ENCODE results near the gene CDK5RAP2. TPM values are rescaled to one million over a fixed set of nuclear protein-coding genes. Genes with fewer than 3 reads are reported as not detected.

Gene CDK5RAP2
- total RNA-seq, 6 experiments from 2014 or later: 25.9 to 61.6 (median 34.7) TPM

- H3K36me3 ChIP-seq: no peaks in the 10 kb centered on the region
- DNase-seq: no peak
- no peaks in the 10 kb centered on the region for H3K4me1 ChIP-seq
- no peaks in the 10 kb centered on the region for H3K9me3 ChIP-seq
- H3K27me3 ChIP-seq: no peaks in the 10 kb centered on the region
- no peak for ATAC-seq
- 67% methylated on average over 3 of the region's 4 CpGs for WGBS (ENCODE audit: insufficient coverage, low coverage, low lambda C conversion rate, missing lambda C conversion rate)
- no peak for TF ChIP-seq CTCF (IDR thresholded peaks at IDR 0.05)
- no peak for TF ChIP-seq POLR2A (IDR thresholded peaks at IDR 0.05)
- H3K27ac ChIP-seq: no peak overlapping the region
- no peak overlapping the region for H3K4me3 ChIP-seq
- intact Hi-C loops (cut with DNase I): no loop called here
These were observed 219.5 kb downstream of the CDK5RAP2 start for GRCh38 chr9:120360510-120360909.

DNA sequence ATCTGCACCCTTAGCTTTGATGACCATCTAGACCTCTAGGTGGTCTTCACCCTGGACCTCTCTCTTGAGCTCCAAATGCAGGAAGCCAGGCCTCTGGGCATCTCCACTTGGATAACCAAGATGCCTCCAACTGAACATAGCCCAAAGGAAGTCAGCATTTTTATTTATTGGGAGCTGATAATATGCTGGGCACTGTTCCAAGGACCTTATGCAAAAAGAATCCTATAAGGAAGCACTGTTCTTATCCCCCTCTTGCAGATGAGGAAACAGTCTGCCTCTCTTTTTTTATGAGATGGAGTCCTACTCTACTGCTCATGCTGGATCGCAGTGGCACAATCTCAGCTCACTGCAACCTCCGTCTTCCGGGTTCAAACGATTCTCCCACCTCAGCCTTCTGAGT is 219.9 kb downstream of the CDK5RAP2 start:
- no peaks in the 10 kb centered on the region for H3K9me3 ChIP-seq
- ATAC-seq (no peak), DNase-seq (no peak)
- intact Hi-C loops (cut with DNase I): no loop called here
- no peak for TF ChIP-seq POLR2A (IDR thresholded peaks at IDR 0.05)
- no peak for TF ChIP-seq CTCF (IDR thresholded peaks at IDR 0.05)
- WGBS (ENCODE audit: insufficient coverage, low coverage, low lambda C conversion rate, missing lambda C conversion rate): 71% methylated on average over 4 of the region's 4 CpGs
- H3K4me1 ChIP-seq: no peaks in the 10 kb centered on the region
- H3K27me3 ChIP-seq: no peaks in the 10 kb centered on the region
- no peak overlapping the region for H3K4me3 ChIP-seq
- no peak overlapping the region for H3K27ac ChIP-seq
- H3K36me3 ChIP-seq: no peaks in the 10 kb centered on the region

DNA sequence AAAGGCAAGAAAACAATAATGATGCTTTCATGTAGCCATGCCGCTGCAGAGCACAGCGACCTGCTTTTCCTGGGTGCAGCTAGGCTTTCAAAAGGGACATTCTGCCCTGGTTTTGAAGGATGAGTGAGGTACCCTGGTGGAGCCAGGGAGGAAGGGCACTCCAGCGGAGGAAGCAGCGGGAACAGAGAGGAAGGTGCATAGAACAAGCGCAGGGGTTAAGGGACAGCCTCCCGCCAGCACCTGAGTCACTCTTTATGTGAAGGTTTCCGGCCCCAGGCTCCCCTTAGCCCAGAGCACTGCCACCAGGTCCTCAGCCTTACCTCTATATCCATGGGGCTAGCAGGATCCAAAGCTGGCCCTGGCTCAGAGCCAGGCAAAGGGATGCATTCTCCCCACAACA is 221.1 kb downstream of the CDK5RAP2 start:
- no peak overlapping the region for H3K27ac ChIP-seq
- H3K9me3 ChIP-seq: no peaks in the 10 kb centered on the region
- no peaks in the 10 kb centered on the region for H3K36me3 ChIP-seq
- ATAC-seq: no peak
- WGBS (ENCODE audit: insufficient coverage, low coverage, low lambda C conversion rate, missing lambda C conversion rate): 100% methylated on average over 2 of the region's 7 CpGs
- no peaks in the 10 kb centered on the region for H3K27me3 ChIP-seq
- H3K4me3 ChIP-seq: no peak overlapping the region
- TF ChIP-seq CTCF (IDR thresholded peaks at IDR 0.05) (no peak), POLR2A (IDR thresholded peaks at IDR 0.05) (no peak)
- H3K4me1 ChIP-seq: no peaks in the 10 kb centered on the region
- intact Hi-C loops (cut with DNase I): no loop called here
- no peak for DNase-seq

GRCh38 chr9:120353506-120353905 is 226.5 kb downstream of the CDK5RAP2 start:
- H3K27ac ChIP-seq: no peak overlapping the region
- intact Hi-C loops (cut with DNase I): no loop called here
- no peaks in the 10 kb centered on the region for H3K27me3 ChIP-seq
- TF ChIP-seq CTCF (IDR thresholded peaks at IDR 0.05): no peak
- no peak for TF ChIP-seq POLR2A (IDR thresholded peaks at IDR 0.05)
- ATAC-seq (no peak), DNase-seq (no peak)
- WGBS (ENCODE audit: insufficient coverage, low coverage, low lambda C conversion rate, missing lambda C conversion rate): 94% methylated on average over 5 of the region's 5 CpGs
- H3K4me1 ChIP-seq: no peaks in the 10 kb centered on the region
- H3K4me3 ChIP-seq: no peak overlapping the region
- H3K36me3 ChIP-seq: no peaks in the 10 kb centered on the region
- no peaks in the 10 kb centered on the region for H3K9me3 ChIP-seq

GRCh38 chr9:120351106-120351505 is 228.9 kb downstream of the CDK5RAP2 start:
- H3K4me3 ChIP-seq: no peak overlapping the region
- no peak for DNase-seq
- no peak for TF ChIP-seq POLR2A (IDR thresholded peaks at IDR 0.05)
- TF ChIP-seq CTCF (IDR thresholded peaks at IDR 0.05): no peak
- intact Hi-C loops (cut with DNase I): no loop called here
- 91% methylated on average over 9 of the region's 9 CpGs for WGBS (ENCODE audit: insufficient coverage, low coverage, low lambda C conversion rate, missing lambda C conversion rate)
- no peaks in the 10 kb centered on the region for H3K9me3 ChIP-seq
- no peak overlapping the region for H3K27ac ChIP-seq
- ATAC-seq: no peak
- H3K4me1 ChIP-seq: no peaks in the 10 kb centered on the region
- no peaks in the 10 kb centered on the region for H3K27me3 ChIP-seq
- no peaks in the 10 kb centered on the region for H3K36me3 ChIP-seq
